NCI-H69 (cell line): ENCODE results near the gene BNIP2.
"Not testable (repeated sequence)": the region's sequence is repeated elsewhere in the genome, so short reads cannot be mapped to it uniquely, and the experiment has no call there.

Source experiments
- DNase-seq: peaks from one replicate; lab custom pipeline; 2025; lab: John Stamatoyannopoulos, UW

BNIP2 gene

DNA sequence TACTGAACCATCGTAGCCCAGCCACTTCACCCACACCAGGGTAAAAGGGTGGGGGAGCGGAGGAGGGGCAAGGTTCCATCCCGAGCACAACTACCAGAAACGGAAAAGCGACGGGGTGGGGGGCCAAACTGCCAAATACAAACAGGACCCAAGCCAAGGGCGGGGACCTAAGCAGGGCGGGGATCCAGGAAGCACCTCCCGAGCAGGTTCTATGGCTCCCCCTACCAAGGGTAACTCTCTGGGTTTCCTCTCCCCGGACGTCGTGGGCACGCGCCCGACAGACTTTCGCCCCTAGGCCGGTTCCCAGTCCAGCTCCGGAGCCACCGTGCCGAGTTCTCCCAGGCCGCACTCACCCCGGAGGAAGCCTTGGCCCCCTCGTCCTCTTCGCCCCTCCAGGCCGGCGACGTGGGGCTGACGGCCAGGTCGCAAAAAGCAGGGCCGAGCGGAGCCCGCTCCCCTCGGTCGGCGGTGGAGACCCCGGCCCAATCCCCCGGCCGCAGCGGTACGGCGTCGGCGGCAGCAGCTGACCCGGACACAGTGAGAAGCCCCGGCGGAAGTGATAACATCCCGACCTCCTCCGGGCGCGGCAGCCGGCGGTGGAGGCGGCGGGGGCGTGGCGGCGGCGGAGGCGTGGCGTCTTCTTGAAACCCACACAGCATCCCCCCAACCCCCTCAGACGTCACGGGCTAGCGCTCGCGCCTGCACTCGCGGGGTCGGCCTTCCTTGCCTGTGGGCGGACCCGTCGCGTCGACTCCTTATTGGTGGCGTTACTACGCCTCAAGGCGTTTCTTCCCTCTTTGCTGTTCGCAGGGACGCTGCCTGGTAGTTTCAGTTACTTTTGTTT, at the start of gene BNIP2:
Gene BNIP2 (minus strand): TSS at position 539 of the 844 bp plus-strand sequence. CDS start 6,863 bp downstream, outside the sequence.
- DNase-seq, result peak; percentile 100

DNA sequence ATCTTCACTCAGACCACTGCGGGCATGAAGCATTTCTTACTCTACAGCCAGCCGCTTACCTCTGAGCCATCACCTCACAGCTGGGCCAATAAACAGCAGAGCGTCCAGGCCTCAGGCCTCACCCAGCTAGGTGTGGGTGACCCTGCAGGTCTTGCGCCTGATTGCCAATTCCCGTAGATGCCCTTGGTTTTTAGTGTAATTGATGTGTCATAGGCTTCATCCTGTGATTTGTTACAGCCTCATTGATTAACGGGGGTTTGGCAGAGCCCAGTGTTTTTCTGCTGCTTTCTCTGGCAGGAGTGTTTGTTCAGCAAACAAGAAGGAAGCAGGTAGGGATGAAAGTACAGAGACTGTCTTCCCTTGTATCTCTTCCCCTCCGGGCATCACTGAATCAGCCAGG, 49.6 kb upstream of the BNIP2 start:
- peak; percentile 96 for DNase-seq

DNA sequence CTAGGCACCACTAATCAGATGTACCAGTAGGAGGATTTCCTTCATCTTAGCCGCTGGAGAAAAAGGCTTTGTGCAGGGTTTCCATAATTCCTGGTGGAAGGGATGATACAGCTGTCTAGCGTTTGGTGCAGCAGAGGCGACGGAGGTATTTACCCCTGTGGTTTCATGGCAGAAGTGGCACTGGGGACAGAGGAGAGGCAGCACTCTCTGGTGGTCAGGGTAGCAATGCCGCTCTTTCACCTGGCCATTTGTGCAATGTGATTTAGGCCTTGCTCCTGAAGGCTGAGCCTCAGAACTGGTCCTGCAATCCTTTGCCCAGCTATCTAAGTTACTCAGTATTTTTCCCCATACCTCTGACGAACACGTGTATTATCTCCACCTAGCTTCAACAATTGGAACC, 47.1 kb upstream of the BNIP2 start:
- peak; percentile 16 for DNase-seq

DNA sequence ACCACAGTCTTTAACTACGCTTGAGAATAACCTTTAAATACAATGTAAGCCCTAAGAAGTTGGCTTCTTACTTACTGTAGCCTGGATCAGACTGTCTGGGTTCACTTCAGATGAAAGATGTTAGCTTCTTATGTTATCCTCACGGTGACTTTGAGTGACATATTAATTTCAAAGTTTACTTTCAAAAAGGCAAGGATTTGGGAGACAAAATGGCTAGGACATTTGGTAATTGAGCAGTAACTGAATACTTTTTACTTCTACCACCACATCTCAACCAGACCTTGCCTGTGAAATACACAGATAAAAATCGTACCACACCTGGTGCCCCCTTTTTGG, 36.0 kb upstream of the BNIP2 start:
- no peak for DNase-seq

DNA sequence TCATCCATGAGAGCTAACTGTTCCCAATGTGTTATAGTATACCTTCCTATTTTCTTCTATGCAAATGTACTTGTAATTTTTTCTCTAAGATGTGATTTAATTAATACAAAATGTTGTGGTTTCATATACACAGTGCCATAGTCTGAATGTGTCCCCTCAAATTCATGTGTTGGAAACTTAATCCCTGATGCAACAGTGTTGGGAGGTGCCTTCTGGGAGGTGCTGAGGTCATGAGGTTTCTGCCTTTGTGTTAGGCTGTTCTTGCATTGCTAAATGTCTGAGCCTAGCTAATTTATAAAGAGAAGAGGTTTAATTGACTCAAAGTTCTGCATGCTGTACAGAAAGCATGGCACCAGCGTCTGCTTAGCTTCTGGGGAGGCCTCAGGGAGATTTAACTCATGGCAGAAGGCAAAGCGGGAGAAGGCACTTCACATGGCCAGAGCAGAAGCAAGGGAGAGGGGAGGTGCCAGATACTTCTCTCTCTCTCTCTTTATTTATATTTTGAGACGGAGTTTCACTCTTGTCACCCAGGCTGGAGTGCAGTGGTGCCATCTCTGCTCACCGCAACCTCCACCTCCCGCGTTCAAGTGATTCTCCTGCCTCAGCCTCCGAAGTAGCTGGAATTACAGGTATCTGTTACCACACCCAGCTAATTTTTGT, 34.7 kb upstream of the BNIP2 start:
- DNase-seq, result no peak

DNA sequence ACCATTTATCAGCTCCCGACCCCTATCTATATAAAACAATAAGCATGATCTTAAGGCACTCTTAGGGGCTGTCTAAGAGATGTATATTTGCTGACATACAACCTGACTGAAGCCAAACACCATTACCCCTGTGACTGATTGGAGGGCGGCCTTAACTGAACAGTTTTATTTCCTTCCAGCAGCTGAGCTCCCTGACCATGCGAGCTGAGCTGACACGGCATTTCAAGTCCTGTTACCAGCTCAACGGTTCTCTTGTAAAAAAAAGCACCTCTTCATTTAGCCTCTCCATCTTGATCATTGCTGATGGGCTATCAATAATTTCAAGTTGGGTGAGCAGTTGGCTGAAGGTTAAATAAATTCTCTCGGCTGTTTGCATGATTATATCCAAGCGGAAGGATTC, 33.4 kb upstream of the BNIP2 start:
- DNase-seq, result no peak

GRCh38 chr15:59722037-59722436, 32.9 kb upstream of the BNIP2 start:
- DNase-seq, result no peak

DNA sequence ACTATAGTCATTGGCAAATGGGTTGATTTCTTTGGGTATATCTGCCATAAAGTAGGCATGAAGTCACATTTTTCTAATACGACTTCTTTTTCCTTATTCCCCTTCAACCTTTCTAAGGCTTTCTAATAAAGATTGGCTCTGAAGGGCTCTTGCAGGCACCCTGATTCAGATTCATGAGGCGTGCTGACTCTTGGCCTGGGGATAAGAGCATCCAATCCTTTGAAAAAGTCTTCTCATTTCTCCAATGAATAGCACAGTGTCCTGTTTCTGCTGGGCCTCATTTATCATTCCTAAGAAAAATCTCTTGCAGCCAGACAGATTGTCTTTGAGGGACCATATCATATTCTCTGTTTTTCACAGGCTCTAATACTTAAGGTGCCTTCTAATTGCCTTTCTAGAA, 32.3 kb upstream of the BNIP2 start:
- DNase-seq, result no peak

GRCh38 chr15:59713177-59713576, 24.1 kb upstream of the BNIP2 start:
- no peak for DNase-seq

- peak; percentile 79 for DNase-seq
Measured at GRCh38 chr15:59711451-59712243, 22.5 kb upstream of the BNIP2 start.

DNA sequence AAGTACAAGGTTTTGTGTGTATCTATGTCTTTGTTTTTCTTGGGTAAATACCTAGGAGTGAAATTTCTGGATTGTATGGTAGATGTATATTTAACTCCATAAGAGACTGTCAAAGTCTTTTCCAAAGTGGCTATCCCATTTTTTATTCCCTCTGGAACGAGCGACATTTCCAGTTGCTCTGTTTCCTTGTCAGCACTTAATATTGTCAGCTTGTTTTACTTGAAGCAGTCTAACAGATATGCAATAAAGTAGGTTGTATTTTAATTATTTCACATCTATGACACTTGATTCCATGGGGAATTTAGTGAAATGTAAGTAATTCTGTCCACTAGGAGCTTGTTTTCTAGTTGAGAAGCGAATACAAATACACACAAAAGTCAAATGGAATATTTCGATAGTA, 18.5 kb upstream of the BNIP2 start:
- DNase-seq, result no peak

DNA sequence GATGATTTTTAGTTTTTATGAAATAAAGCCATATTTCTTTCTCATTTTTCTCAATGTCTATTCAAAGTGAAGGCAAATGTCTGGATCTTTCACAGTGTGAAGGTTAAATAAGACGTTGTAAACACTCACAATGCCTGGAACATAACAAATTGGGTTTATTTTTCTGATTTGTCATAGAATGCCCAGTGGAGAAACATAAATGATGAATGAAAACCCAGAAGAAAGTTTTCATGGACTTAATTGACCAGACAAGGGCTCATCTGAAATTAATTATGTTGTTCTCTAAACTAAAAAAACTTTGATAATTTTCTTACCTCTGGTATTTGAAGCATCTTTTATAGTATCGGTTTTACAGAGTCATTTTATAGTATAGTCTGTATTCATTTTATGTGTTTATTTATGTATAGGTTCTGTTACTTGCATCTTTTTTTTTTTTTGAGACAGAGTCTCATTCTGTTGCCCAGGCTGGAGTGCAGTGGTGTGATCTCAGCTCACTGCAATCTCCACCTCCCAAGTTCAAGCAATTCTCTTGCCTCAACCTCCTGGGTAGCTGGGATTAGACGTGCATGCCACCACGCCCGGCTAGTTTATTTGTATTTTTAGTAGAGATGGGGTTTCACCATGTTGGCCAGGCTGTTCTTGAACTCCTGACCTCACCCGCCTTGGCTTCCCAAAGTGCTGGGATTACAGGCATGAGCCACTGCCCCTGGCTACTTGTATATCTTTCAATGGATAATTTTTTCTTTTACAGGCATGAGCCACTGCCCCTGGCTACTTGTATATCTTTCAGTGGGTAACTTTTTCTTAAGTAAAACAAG, 15.1 kb upstream of the BNIP2 start:
- DNase-seq, result no peak

- no peak for DNase-seq
Measured at GRCh38 chr15:59702351-59702750, 13.2 kb upstream of the BNIP2 start.

DNA sequence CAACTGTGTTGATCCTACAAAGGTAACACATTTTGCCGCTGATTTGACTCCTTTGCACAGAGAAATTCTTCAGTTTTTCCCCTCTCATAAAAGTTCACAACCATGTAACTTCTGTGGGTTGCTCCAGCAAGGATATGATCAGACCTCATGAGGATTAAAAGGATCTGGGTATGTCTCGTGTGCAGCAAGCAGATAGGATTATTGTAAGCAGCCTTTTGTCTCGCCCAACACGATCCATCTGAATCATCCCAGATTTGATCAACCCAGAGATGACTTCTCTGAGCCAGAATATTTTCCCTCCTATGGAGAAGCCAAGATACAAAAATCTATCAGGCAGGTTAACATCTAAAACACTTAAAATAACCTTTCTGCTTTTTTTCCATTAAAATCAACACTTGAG, 12.8 kb upstream of the BNIP2 start:
- DNase-seq, result peak; percentile 27

DNA sequence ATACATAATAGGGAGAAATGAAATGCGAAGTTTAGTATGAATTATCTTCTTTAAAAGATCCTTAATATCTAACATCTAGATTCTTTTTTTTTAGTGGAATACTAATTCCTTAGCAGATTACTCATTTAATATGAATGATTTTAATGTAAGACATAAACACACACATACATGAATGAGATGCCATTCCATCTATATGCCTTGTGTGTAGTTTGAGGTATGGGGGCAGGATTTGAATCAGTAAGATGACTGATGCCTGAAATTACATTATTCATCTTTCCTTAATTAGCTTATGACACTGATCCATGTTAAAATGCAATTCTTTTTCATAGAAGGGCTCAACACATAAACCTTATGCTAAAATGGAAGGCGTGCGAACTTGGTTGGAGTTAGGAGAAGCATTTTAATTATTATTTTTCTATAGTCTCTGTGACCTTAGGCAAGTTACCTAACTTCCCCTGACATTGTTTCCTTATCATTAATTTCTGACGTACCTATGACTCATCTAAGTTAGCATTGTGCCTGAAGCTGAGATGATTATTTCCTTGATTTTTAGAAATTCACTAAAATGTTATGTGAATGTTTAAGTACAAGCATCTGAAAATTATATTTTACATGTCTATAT, 10.8 kb upstream of the BNIP2 start:
- peak; percentile 14 for DNase-seq

DNA sequence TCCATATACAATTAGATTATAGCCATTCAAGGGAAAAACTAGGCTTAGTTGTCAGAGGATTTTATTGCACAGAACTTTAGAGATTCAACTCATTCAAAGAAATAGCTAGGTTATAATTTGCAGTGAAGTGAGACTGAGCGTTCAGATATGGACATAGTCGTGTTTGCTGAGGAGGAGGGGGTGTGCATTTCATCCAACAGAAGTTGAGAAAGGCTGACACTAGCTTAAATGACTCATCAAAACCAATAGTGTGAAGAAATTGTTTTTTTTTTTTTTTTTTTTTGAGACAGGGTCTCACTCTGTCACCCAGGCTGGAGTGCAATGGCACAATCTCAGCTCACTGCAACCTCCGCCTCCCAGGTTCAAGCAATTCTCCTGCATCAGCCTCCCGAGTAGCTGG, 8.9 kb upstream of the BNIP2 start:
- not testable (repeated sequence) for DNase-seq

- DNase-seq, result no peak
Measured at GRCh38 chr15:59696332-59696731, 7.2 kb upstream of the BNIP2 start.

DNA sequence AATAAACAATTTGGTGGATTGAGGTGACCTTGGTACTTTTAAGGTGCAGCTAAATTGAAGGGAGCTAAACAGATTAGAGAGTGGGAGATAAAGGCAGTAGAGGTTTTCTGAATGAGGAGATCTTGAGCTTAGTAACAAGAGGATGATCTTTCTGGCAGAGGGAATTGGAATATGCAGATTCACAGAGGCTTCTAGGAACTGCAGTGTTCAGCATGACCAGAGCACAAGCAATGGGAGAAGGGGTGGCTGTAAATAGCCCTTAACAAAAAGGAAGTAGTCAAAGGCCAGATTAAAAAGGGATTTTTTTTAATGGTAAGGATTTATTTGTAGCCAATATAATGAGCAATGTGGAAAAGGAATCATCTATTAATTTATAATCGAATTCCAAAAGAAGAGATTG, 5.7 kb upstream of the BNIP2 start:
- no peak for DNase-seq

DNA sequence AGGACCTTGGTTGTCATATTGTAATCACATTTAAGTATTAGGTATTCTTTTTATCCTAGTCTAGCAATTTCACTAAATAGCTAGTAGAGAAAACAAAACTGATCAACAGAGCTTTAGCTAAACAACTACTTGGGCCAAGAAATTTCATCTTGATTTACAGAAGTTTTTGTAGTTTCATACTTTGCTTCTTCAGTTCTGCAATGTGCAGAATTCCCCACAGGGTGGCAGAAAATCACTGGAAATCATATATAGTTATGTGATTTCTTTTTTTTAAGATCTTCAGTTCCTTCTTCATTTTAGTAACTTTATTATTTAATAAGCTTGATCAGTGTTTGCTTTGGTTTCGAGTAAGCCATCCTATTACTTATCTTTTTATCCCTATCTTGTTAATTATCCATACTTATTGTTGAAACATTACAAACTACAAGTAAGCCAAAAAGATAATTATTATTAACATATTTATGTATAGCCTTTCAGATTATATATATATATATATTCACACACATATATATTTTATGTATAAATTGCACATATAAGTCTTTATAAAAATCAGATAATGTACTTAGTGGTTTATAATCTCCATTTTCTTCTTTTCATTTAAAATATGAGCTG, 2.2 kb upstream of the BNIP2 start:
- peak; percentile 71 for DNase-seq

DNA sequence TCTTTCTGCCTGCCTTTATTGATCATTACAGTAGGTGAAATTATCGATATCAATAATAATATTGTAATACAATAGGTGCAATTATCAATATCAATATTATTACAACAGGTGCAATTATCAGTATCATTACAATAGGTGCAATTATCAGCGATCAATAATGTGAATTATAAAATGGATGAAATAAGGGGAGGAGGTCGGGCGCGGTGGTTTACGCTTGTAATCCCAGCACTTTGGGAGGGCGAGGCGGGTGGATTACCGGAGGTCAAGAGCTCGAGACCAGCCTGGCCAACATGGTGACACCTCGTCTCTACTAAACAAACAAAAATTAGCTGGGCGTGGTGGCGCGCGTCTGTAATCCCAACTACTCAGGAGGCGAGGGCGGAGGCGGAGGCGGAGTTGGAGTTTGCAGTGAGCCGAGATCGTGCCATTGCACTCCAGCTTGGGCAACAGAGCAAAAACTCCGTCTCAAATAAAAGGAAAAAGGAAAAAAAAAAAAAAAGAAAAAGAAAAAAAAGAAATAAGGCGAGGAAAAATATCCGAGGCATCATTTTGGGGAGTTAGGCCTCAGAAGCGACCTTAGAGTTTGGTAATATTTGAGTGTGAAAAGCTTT, 611 bp upstream of the BNIP2 start:
- peak; percentile 95 for DNase-seq

- no peak for DNase-seq
Measured at GRCh38 chr15:59688423-59688781, 718 bp downstream of the BNIP2 start.
